ENCODE results near the gene FBXL17.

The FBXL17 gene

DNA sequence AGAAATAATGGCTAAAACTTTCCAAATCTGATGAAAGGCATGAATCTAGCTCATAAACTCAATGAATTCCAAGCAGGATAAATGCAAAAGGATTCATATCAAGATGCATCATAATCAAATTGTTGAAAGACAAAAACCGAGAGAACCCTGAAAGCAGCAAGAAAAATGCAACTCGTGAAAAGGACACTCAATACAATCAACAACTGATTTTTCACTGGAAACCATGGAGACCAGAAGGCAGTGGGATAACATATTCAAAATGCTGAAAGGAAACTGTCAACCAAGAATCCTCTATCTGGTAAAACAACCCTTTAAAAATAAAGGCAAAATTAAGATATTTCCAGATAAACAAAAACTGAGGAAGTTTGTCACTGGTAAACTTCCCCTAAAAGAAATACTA, 9.5 kb downstream of the FBXL17 start:
- DNase-seq: no peak

DNA sequence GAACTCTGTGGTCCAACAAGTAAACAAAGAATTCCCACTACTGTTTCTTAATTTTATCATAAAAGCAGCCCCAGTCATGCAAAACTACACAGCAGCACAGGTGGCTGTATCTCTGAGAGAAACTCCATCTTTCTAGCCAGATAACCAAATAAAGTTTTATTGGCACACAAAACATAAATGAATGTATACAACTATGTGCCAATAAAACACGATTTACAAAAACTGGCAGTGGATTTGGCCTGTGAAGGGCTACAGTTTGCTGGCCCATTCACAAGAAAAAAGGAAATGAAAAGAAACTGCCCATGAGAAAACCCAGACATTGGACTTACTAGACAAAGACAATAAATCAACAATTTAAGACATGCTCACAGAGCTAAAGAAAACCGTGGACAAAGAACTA, 10.6 kb downstream of the FBXL17 start:
- DNase-seq: no peak

DNA sequence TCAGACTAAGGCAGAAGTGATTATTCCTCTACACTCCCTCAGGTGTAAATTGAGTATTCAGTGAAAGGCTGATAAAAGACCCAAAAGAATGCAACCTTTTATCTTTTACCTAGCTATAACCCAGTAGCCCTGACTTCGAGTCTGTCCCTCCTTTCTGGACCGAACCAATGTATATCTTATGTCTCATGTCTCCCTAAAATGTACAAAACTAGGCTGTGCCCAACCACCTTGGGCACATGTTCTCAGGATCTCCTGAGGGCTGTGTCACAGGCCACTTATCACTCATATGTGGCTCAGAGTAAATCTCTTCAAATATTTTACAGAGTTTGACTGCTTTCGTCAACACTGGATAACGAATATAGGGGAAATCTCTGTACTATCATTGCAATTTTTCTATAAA, 12.7 kb downstream of the FBXL17 start:
- DNase-seq: no peak

DNA sequence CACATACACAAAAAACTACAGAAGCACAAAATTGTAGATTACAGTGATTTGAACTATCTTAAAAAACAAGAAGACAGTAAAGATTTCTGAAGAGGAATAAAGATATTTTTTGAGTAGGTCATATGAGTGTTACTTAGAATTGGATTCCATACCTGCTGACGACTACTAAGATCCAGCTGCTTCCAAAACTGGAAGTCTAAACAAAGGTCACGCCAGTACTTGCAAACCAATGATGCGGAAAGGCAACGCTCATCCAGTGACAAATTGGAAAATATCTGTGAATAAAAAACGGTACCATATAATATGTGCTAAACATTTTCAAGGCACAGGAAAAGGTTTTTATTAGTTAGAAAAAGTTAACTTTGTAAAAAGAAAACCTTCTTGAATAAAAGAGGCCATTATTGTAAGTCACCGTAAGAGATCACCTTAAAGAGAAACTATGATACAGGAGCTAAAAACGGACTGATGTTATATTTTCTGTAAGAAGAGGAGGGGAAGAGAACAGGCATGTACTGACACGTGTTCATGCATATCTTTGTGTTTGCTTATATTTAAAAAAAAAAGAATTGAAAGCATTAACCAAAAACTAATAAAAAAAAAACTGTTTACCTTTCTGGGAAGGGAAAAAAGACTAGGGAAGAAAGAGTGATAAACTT, 14.1 kb downstream of the FBXL17 start:
- no peak for DNase-seq

DNA sequence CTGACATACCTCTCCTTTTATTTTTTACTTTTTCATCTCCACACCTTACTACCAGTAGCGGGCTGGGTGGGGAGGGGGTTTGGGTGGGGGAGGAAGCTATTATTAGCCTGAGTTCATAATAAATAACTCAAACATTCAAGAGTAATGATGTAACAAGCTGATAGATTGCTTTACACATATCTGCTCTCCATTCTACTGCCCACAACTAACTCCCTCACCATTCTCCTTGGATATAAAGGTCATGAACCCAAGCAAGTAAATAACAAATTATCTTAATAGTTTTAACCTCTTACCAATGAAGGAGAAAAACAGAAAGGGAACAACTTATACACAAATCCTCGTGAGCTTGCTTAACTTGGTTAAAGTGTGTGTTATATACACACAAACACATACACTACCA, 15.4 kb downstream of the FBXL17 start:
- no peak for DNase-seq

DNA sequence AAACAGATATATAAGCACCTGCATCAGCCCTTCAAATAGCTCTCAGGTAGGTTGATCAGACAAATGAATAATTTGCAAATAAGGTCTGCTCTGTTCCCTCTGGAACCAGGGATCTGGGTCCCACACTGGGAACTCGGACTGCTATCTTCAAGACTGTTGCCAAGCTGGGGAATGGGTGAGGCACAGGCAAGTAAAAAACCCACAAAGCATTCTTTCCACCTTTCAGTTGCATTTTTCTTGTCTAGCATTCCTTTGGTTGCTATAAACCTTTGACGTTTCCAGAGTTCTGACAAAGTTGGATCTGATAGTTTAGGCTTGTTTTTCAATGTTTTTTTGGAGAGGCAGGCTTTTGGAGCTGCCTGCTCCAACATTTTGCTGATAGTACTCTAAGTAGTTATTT, 20.1 kb downstream of the FBXL17 start:
- no peak for DNase-seq

DNA sequence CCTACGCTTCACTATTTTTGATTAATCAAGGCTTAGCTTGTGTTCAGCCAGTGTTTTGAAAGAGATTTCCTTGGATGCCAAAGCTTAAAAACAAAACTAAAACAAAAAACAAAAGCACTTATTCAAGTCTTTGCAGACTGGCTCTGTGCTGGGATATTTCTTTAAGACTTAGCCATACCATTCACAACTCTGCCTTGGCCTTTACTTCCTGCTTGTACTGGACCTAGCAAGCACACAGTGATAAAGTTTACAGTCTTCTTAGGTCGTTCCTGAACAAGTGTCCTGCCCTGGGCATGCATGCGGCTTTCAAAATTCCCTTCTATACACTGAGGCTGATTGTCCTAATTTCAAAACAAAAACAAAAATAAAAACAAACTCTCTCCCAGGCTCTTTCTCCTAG, 20.7 kb downstream of the FBXL17 start:
- no peak for DNase-seq

DNA sequence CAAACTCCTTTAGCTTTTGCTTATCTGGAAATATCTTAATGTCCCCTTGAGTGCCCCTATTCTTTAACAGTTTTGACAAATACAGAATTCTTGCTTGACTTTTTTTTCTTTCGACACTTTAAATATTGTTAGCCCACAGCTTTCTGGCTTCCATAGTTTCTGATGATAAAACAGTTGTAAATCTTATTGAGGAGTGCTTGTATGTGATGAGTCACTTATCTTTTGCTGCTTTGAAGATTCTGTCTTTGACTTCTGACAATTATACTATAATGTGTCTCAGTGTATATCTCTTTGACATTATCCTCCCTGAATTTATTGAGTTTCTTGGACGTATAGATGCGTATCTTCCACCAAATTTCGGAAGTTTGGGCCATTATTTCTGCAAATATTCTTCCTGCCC, 21.6 kb downstream of the FBXL17 start:
- no peak for DNase-seq

DNA sequence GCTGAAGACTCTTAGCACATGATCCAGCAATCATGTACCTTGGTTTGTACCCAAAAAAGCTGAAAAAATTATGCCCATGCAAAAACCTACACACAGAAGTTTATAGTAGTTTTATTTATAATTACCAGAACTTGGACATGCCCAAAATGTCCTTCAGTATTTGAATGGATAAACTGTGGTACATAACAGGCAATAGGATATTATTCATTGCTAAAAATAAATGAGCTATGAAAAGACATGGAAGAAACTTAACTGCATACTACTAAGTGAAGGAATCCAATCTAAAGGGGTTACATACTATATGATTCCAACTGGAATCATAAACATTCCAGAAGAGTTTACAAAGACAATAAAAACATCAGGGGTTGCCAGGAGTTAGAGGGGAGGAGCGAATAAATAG, 25.6 kb downstream of the FBXL17 start:
- no peak for DNase-seq

DNA sequence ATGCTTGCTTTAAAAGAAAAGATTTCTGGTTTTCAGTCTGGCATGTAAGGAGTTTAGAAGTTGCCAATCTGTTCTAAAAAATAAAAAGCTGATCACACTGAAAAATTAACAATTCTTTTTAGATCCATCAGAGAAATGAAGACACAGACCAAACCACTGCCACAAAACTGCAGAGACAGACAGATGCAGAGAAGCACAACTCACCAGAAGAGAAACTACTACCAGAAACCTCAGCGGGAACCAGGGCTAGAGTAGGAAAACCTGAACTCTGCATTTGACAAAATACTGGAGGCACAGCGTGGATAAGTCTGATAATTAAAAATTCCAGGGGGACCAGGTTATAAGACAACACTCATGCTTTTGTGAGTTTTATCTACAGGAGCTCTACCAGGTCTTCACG, 28.8 kb downstream of the FBXL17 start:
- no peak for DNase-seq

DNA sequence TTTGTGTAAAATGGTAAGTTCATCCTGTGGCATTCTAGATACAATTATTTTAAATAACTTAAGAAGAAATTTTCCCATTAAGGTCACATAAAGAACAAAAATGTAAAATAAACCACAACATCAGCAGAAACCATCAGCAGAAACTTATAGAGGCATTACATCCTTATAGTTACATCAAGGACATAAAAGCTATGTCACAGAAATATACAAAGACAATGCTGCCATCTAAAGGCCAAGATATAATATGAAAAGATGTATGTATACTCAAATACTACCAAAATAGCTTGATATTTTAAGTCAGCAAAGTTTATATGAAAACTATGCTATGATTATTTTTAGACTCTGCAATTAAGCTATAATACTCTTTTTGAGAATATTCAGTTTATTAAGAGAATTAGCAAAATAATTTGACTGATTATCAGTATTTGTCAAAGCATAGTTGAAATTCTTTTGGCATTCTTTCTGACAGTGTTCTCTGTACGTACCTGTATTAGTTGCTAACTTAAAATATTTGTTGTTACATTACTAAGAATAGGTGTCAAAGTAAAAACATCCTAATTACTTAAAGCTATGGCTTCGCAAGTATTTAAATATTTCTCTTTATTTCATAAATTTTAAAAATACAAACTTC, 36.2 kb downstream of the FBXL17 start:
- DNase-seq: no peak

DNA sequence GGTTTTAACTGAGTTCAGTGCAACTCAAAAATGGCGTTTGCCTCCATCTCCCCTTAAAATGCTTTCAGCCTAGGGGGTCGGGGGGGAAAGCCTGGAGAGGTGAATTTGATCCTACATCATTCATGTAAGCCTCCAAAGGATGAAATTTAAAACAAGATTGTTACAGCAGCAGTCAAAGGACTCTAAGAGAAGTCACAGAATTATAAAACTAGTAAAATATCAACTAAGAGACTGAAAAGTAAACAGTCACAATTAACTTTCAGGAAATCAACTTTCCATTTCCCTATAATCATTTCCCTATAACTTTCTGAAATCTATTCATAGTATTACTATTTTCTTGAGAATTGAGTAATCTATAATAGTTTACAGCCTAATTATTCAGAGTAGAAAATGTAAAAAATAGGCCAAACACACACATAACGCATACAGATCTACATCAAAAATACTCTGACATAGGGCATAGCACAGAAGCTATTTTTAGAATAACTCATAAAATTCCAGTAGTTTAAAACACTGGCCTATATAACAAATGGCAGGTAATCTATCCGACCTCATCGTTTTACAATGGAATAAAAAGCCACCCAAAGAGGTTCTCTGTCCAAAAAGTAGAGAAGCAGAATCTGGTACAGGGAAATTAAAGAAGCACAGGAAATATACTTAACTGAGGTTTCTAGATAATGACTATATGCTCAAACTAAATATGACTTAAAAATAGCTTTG, 37.6 kb downstream of the FBXL17 start:
- DNase-seq: no peak

DNA sequence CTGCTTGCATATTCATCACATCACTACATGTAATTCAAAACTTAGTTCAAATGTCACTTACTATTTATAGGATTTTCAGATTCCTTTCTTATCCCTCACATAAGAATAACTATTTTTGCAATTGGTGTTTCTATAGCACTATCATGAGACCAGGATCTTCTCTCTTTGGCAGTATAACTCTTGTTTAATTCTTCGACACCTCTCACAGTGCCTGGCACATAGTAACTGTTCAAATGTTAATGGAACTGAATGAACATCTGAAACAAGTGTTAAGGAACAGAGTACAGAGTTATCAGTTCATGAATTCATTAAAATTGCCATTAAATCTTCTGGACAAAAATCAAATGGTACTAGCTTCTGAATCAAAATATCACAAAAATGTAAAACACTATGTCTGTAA, 40.0 kb downstream of the FBXL17 start:
- DNase-seq: no peak

DNA sequence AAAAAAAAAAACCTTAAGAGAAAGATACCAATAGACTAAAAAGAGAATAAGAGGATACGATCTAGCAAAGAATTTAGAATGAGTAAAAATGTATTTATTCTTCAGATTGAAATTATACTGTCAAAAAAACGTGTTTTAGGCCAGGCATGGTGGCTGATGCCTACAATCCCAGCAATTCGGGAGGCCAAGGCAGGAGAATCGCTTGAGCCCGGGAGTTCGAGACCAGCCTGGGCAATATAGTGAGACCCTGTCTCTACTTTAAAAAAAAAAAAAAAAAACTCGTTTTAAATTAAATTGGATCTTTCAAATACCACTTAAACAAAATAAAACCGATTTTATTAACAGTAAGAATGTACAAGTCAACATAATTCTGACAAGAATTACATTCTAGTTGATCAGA, 41.8 kb downstream of the FBXL17 start:
- DNase-seq: no peak

DNA sequence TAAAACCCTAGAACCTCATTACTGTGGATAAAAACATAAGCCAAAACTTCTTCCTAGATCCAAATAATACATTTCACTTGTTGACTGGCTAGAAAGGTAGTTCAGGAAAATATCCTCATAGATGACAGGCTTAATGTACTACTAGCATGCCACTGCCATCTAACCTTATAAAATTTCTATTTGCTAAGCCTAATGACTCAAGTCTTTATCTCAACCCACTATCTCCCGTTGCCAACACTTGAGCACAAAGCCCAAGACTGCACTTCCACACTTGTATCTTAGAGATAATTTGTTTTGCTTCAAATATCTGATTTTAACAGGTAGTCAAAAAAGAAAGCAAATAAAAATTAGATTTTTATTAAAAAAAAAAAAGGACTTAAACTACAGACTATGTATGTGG, 42.7 kb downstream of the FBXL17 start:
- no peak for DNase-seq

DNA sequence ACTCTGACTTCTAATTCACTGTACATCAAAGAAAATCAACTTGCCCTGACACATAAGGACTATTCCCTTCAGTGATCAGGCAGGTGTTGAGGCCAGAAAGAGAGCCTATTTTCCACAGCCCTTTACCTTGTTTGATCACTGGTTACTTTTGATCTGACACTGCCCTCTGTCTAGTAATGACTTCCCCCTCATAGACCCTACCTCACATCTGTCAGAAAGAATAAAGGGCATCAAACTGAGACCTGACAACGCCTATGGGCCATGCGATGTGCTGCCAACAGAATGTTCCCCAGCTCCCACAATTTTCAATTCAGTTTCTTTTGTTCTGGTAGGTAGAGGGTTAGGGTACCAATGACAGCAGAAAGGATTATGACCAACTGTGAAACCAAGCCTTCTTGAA, 47.7 kb downstream of the FBXL17 start:
- no peak for DNase-seq

DNA sequence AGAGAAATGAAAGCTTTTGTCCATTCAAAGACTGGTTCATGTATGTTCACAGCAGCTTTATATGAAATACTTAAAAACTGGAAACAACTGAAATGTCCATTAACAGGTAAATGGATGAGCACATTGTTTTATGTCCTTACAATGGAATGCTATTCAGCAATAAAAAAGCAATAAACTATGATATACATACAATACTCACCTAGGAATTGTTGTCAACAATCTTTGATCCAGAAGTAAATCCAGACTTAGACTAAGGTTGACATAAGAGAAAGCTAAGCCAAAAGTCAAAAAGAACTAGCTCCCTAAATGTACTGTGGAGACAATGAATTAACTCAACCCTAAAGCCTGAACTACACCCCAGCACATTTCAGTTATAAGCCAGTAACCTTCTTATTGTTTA, 54.9 kb downstream of the FBXL17 start:
- DNase-seq: no peak

DNA sequence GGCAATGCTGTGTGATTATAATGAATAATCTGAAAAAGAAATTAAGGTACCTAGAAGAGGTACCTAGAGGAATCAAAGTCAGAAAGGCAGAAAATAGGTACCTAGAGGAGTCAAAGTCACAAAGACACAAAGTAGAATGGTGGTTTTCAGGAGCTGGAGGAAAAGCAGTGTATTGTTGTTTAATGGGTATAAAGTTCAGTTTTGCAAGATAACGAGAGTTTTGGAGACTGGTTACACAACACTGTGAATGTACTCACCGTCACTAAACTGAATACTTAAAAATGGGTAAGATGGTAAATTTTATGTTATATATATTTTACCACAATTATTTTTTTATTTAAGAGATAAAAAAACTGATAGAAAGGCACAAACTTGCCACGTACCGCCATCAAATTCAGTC, 57.0 kb downstream of the FBXL17 start:
- no peak for DNase-seq

DNA sequence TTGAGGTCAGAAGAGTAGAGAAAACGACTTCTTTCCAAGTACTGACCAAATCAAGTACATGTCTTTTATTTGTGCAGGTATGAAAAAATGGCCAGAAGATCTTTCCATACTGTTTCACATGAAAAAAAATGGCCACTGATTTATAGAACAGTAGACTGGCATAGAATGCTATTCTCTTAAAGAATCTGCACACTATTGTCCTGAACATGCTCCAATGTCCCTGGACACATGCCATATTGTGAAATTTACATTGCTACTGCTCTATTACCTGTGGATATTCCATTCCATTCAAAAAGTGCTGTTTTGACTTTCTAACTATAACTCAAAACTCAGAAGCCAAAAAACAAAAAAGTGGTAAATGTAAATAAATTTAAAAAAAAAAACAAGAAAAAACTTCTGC, 60.6 kb downstream of the FBXL17 start:
- DNase-seq: no peak

DNA sequence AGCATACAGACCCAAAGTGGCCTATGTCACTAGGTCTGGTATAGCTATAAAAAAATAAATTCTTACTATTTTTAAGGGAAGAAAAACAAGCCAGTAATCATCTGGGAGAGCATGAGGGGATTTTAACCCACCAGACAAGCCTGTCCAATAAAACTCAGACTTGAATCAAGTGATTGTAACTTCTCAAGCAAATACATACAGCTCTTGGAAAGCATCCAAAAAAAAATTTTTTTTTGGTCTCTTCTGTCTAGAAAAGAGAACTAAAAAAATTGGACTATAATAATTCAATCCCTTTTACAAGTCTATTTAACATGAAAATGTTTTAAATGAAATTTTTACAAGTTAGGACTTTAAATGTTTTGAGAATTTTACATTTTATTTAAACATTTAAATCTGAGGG, 61.7 kb downstream of the FBXL17 start:
- DNase-seq: no peak

DNA sequence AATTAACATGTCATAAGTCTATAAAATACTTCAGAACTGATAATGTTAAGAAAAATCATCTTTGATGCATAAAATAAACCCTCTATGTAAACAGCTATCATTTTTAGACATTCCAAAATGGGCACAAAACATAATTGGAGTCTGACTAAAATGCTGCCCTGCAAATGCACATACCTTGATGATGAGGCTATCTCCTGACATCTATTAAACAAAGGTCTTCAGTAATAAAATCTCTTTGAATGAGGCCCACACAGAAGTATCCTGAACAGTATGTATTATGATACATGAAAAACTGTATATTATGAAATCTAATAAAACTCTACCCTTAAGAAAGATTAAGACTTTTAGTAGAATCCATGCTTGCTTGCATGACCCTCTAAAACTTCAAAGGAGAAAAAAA, 66.1 kb downstream of the FBXL17 start:
- DNase-seq: no peak

DNA sequence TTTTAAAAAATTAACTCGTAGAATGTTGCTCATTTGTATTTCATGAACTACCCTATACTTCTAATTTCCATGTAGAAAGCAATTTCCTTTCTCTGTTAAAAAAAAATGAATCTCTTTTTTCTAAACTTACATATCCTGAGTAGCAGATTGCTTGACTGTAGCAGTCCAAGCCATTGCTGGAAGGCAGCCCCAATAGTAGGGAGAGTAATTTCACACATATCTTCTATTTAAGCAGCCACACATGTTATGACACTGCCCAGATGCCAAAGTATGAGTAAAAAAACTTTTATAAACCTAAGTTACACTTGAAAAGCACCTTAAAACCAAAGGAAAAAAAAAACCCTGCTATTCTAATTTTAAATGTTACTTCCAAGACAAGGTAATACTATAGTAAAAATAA, 69.6 kb downstream of the FBXL17 start:
- DNase-seq: no peak

DNA sequence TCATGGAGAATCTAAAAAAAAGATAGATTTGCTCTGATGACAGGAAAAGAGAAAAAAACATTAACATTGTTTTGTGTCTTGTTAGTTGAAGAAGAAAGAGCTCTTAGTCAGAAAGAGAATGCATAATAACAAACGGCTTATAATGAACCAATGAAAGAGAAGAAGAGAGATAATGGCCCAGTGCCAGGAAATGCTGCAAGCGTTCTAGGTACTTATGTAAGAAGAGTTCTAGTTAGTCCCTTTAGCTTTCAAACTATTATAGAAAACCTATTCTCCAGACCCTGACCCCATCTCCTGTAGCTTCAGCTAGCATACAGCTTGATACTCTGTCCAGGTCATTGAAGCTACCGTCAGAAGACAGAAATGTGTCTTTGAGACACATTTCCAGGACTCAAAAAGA, 70.2 kb downstream of the FBXL17 start:
- no peak for DNase-seq

DNA sequence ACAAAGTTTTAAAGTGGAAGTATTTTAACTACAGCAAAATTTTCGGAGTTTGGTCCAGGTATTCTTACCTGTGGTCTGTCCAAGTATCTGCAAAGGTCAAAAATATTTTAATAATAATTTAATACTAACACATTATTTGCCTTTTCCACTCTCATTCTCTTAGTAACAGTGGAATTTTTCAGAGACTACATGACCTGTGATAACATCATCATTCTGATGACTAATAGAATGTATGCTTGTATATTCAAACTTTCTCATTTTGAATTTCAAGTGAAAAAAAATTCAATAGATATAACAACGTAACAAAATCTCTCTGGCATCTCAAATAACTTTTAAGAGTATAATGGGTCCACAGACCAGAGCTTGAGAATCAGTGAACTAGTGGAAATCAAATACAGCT, 78.3 kb downstream of the FBXL17 start:
- no peak for DNase-seq

DNA sequence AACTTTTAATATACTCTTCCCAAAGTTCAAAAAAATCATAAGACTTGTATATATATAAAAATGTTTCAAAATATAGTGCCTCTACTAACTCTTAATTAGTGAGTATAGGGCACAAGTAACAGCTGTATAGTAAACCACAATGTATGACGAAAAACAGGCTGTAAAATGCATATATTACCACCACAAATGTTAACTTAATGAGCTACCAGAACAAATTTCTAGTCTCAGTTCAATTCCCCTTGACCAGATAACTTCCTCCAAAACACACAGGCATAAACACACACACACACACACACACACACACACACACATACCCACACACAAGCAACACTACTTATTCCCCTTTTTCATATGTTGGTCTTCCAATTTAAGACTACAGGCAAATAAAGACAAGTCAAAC, 78.8 kb downstream of the FBXL17 start:
- DNase-seq: no peak
